AG10803 (cell line): ENCODE measurements around the gene FGFR3.

Experiments
- DNase-seq: peaks from one replicate; pipeline ENCODE4 v3.0.0; 2010; ENCODE audit warnings: low read depth
- H3K4me3 ChIP-seq: 2 replicates; pipeline ENCODE4 v1.5.1; 2011; ENCODE audit warnings: mild to moderate bottlenecking, low read length, control low read depth
- CTCF ChIP-seq: conservative IDR thresholded peaks from 2 replicates; pipeline ENCODE4 v1.5.1; 2011; ENCODE audit warnings: mild to moderate bottlenecking, low read length, control low read depth, inconsistent platforms

FGFR3 gene

GRCh38 chr4:1783015-1783414 lies 10.1 kb upstream of the FGFR3 start:
- no peak for DNase-seq
- H3K4me3 ChIP-seq = no peak overlapping the region
- no peak for TF ChIP-seq CTCF

- no peak for TF ChIP-seq CTCF
- no peak overlapping the region for H3K4me3 ChIP-seq
- no peak for DNase-seq
These were observed 9.1 kb upstream of the FGFR3 start for GRCh38 chr4:1783970-1784369.

- TF ChIP-seq CTCF = no peak
- DNase-seq = no peak
- no peak overlapping the region for H3K4me3 ChIP-seq
These were observed 8.7 kb upstream of the FGFR3 start for GRCh38 chr4:1784395-1784788.

GRCh38 chr4:1784789-1785591 lies 8.1 kb upstream of the FGFR3 start:
- DNase-seq = no peak
- no peak for TF ChIP-seq CTCF

GRCh38 chr4:1785592-1785991 lies 7.5 kb upstream of the FGFR3 start:
- TF ChIP-seq CTCF = no peak
- no peak for DNase-seq
- no peak overlapping the region for H3K4me3 ChIP-seq

More at GRCh38 chr4:1784789-1785591, 8.1 kb upstream of the FGFR3 start:
- no peak overlapping the region for H3K4me3 ChIP-seq

GRCh38 chr4:1786544-1787362 lies 6.3 kb upstream of the FGFR3 start:
- no peak for DNase-seq
- TF ChIP-seq CTCF = no peak
- no peak overlapping the region for H3K4me3 ChIP-seq
